ENCODE measurements around the gene RNPEPL1. TPM values are rescaled to one million over a fixed set of nuclear protein-coding genes. Genes with fewer than 3 reads are reported as not detected.

Gene RNPEPL1
- total and polyA plus RNA-seq, 2 experiments from 2014 or later = 6.0 to 21.0 TPM

DNA sequence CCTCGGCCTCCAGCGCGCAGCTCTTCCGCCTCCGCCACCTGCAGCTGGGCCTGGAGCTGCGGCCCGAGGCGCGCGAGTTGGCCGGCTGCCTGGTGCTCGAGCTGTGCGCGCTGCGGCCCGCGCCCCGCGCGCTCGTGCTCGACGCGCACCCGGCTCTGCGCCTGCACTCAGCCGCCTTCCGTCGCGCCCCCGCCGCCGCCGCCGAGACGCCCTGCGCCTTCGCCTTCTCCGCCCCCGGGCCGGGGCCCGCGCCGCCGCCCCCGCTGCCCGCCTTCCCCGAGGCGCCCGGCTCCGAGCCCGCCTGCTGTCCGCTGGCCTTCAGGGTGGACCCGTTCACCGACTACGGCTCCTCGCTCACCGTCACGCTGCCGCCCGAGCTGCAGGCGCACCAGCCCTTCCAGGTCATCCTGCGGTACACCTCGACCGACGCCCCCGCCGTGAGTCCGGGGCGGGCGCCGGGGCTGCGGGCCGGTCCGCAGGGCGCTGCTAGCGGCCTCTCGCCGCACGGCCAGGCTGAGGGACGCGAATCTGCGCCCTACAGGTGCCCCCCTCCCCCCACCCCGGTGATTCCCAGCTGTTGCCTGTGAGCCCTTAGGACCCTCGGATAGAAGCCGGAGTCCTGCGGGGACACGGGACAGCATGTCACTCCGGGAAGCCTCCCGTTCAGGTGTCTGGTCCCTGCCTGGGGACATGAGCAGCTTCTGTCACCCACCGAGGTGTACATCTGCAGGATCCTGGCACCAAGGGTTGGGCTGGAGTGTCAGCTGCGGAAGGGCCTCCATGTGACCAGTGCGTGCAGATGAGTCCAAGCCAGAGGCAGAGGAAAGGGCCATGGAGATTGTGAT lies 616 bp downstream of the RNPEPL1 start:
- Mint-ChIP-seq H3K4me3 (peak overlapping the region; percentile 68), H3K36me3 (ENCODE audit: low read depth) (no peaks in the 10 kb centered on the region), H3K27ac (no peak overlapping the region), H3K27me3 (ENCODE audit: insufficient read depth, low read depth, poor library complexity) (peaks cover 36% of the 10 kb centered on the region), H3K9me3 (no peaks in the 10 kb centered on the region), H3K4me1 (peaks cover 24% of the 10 kb centered on the region)
- Histone ChIP-seq H2AFZ (peak overlapping the region; percentile 66; the same call in 1 of the 2 replicates), H3K79me2 (replicated peaks; ENCODE audit: insufficient read depth) (no peaks in the 10 kb centered on the region), H3K9me2 (ENCODE audit: insufficient read depth) (no peaks in the 10 kb centered on the region), H3F3A (replicated peaks; ENCODE audit: low read depth) (peaks cover 7% of the 10 kb centered on the region; the same call in 1 of the 2 replicates), H4K20me1 (replicated peaks; ENCODE audit: insufficient read depth) (no peaks in the 10 kb centered on the region; the same call in 1 of the 2 replicates), H3K27ac (ENCODE audit: low read depth) (no peak overlapping the region), H3K4me3 (peak overlapping the region; percentile 60), H3K4me1 (ENCODE audit: insufficient read depth) (peaks cover 7% of the 10 kb centered on the region; the same call in 1 of the 2 replicates), H3K27me3 (ENCODE audit: insufficient read depth) (peaks cover 32% of the 10 kb centered on the region), H3K36me3 (ENCODE audit: insufficient read depth) (no peaks in the 10 kb centered on the region), H3K4me2 (peak overlapping the region; percentile 81)
- DNase-seq (ENCODE audit: low spot score) = peak; percentile 53
- no peak for TF ChIP-seq ZNF114 (CRISPR knock-in tag; IDR thresholded peaks at IDR 0.05)
- no peak for TF ChIP-seq JUNB (IDR thresholded peaks at IDR 0.05; ENCODE audit: unreplicated experiment)
- no peak for ATAC-seq

GRCh38 chr2:240569523-240569997 lies 1.3 kb downstream of the RNPEPL1 start:
- no peak for DNase-seq (ENCODE audit: low spot score)
- Histone ChIP-seq H3K9me2 (ENCODE audit: insufficient read depth) (no peaks in the 10 kb centered on the region), H3K4me2 (peak overlapping the region; percentile 81; the same call in 1 of the 2 replicates), H3K4me1 (ENCODE audit: insufficient read depth) (peaks cover 7% of the 10 kb centered on the region; the same call in 1 of the 2 replicates), H2AFZ (no peak overlapping the region), H3K27ac (ENCODE audit: low read depth) (no peak overlapping the region), H3K36me3 (ENCODE audit: insufficient read depth) (no peaks in the 10 kb centered on the region), H4K20me1 (replicated peaks; ENCODE audit: insufficient read depth) (no peaks in the 10 kb centered on the region; the same call in 1 of the 2 replicates), H3F3A (replicated peaks; ENCODE audit: low read depth) (peaks cover 7% of the 10 kb centered on the region; the same call in 1 of the 2 replicates), H3K4me3 (peak overlapping the region; percentile 60; the same call in 1 of the 2 replicates), H3K79me2 (replicated peaks; ENCODE audit: insufficient read depth) (no peaks in the 10 kb centered on the region), H3K27me3 (ENCODE audit: insufficient read depth) (peaks cover 32% of the 10 kb centered on the region)
- no peak overlapping the region for H3K27ac Mint-ChIP-seq
- H3K9me3 Mint-ChIP-seq = no peaks in the 10 kb centered on the region
- H3K27me3 Mint-ChIP-seq (ENCODE audit: insufficient read depth, low read depth, poor library complexity) = peaks cover 36% of the 10 kb centered on the region
- TF ChIP-seq NANOG (IDR thresholded peaks at IDR 0.05; ENCODE audit: borderline replicate concordance) = no peak
- ATAC-seq = no peak
- H3K4me3 Mint-ChIP-seq = peak overlapping the region; percentile 62
- peaks cover 24% of the 10 kb centered on the region for H3K4me1 Mint-ChIP-seq
- H3K36me3 Mint-ChIP-seq (ENCODE audit: low read depth) = no peaks in the 10 kb centered on the region

GRCh38 chr2:240569998-240570530 lies 1.8 kb downstream of the RNPEPL1 start:
- H3K4me1 ChIP-seq (ENCODE audit: insufficient read depth) = peaks cover 7% of the 10 kb centered on the region; the same call in 1 of the 2 replicates
- no peaks in the 10 kb centered on the region for H3K9me2 ChIP-seq (ENCODE audit: insufficient read depth)
- no peak overlapping the region for H3K4me3 ChIP-seq
- no peaks in the 10 kb centered on the region for H3K36me3 Mint-ChIP-seq (ENCODE audit: low read depth)
- H3K4me3 Mint-ChIP-seq = no peak overlapping the region
- H3K79me2 ChIP-seq (replicated peaks; ENCODE audit: insufficient read depth) = no peaks in the 10 kb centered on the region
- DNase-seq (ENCODE audit: low spot score) = no peak
- H3K9me3 Mint-ChIP-seq = no peaks in the 10 kb centered on the region
- no peak overlapping the region for H3K27ac Mint-ChIP-seq
- H3F3A ChIP-seq (replicated peaks; ENCODE audit: low read depth) = peaks cover 7% of the 10 kb centered on the region; the same call in 1 of the 2 replicates
- H3K4me1 Mint-ChIP-seq = peaks cover 21% of the 10 kb centered on the region
- no peak overlapping the region for H3K27ac ChIP-seq (ENCODE audit: low read depth)
- no peaks in the 10 kb centered on the region; the same call in 1 of the 2 replicates for H4K20me1 ChIP-seq (replicated peaks; ENCODE audit: insufficient read depth)
- no peak overlapping the region for H3K4me2 ChIP-seq
- ATAC-seq = no peak
- H3K27me3 ChIP-seq (ENCODE audit: insufficient read depth) = peaks cover 32% of the 10 kb centered on the region
- peaks cover 37% of the 10 kb centered on the region for H3K27me3 Mint-ChIP-seq (ENCODE audit: insufficient read depth, low read depth, poor library complexity)
- no peak overlapping the region for H2AFZ ChIP-seq
- no peaks in the 10 kb centered on the region for H3K36me3 ChIP-seq (ENCODE audit: insufficient read depth)
- TF ChIP-seq CREB1 (CRISPR knock-in tag; IDR thresholded peaks at IDR 0.05; ENCODE audit: low read depth) (no peak), EZH2phosphoT487 (IDR thresholded peaks at IDR 0.05; ENCODE audit: unreplicated experiment) (no peak), POLR2AphosphoS5 (IDR thresholded peaks at IDR 0.05; ENCODE audit: low read depth) (no peak), ZNF114 (CRISPR knock-in tag; IDR thresholded peaks at IDR 0.05) (no peak), CTCF (conservative IDR thresholded peaks at IDR 0.05; ENCODE audit: low read depth in 2 of 2) (no peak), JUNB (IDR thresholded peaks at IDR 0.05; ENCODE audit: unreplicated experiment) (no peak), STAT1 (IDR thresholded peaks at IDR 0.05; ENCODE audit: unreplicated experiment) (no peak)
